Brain microvascular endothelial cell (primary cell): ENCODE measurements around the gene GLYR1.

Experiments used
- DNase-seq: peaks from one replicate; pipeline ENCODE4 v3.0.0-alpha.2; 2020
- H3K27ac ChIP-seq: fragments of 250-450 bp; sonication (Bioruptor Pico); 2 replicates; pipeline ENCODE4 v1.5.1; 2020; ENCODE audit warnings: mild to moderate bottlenecking, moderate library complexity
- H3K27me3 ChIP-seq: fragments of 250-450 bp; sonication (Bioruptor Pico); replicated peaks from 2 replicates; pipeline ENCODE4 v1.5.1; 2020; ENCODE audit warnings: mild to moderate bottlenecking
- H3K36me3 ChIP-seq: fragments of 250-450 bp; sonication (Bioruptor Pico); replicated peaks from 2 replicates; pipeline ENCODE4 v1.5.1; 2020; ENCODE audit warnings: mild to moderate bottlenecking
- H3K4me3 ChIP-seq: 2 replicates; pipeline ENCODE4 v1.5.1; 2011; ENCODE audit warnings: low read depth, mild to moderate bottlenecking, control low read depth, low read length, moderate library complexity
- CTCF ChIP-seq: IDR thresholded peaks from 2 replicates; pipeline ENCODE4 v1.5.1; 2011; ENCODE audit warnings: low read depth, mild to moderate bottlenecking, moderate library complexity, low read length, control low read depth, inconsistent platforms; ENCODE audit errors: missing control alignments
- in situ Hi-C: cut with HindIII; loops from 2 replicates; pipeline ENCODE4 v1.10.0; 2017; ENCODE audit warnings: low sequenced_read_pairs, low pct_ligation_motif_present

Gene GLYR1

GRCh38 chr16:4755687-4756086, 91.4 kb downstream of the GLYR1 start:
- Histone ChIP-seq H3K27me3 (no peaks in the 10 kb centered on the region), H3K36me3 (peaks cover 55% of the 10 kb centered on the region), H3K27ac (no peak overlapping the region), H3K4me3 (no peak overlapping the region)
- in situ Hi-C loops = no loop called here
- TF ChIP-seq CTCF = no peak
- DNase-seq = no peak

GRCh38 chr16:4754865-4755264, 92.2 kb downstream of the GLYR1 start:
- H3K36me3 ChIP-seq = peaks cover 49% of the 10 kb centered on the region
- no peak for TF ChIP-seq CTCF
- no peak for DNase-seq
- H3K4me3 ChIP-seq = no peak overlapping the region
- H3K27ac ChIP-seq = no peak overlapping the region
- no peaks in the 10 kb centered on the region for H3K27me3 ChIP-seq
- in situ Hi-C loops = no loop called here

- Histone ChIP-seq H3K4me3 (no peak overlapping the region), H3K27ac (no peak overlapping the region), H3K27me3 (no peaks in the 10 kb centered on the region), H3K36me3 (peaks cover 40% of the 10 kb centered on the region)
- no peak for TF ChIP-seq CTCF
- in situ Hi-C loops = no loop called here
- DNase-seq = no peak
Observed at GRCh38 chr16:4753227-4753626, 93.9 kb downstream of the GLYR1 start.
